ENCODE data around the gene C6orf47. TPM values are rescaled to one million over a fixed set of nuclear protein-coding genes. Genes with fewer than 3 reads are reported as not detected.

The C6orf47 gene
- total RNA-seq, 1 donor from 2014 or later, result 21.5 TPM

DNA sequence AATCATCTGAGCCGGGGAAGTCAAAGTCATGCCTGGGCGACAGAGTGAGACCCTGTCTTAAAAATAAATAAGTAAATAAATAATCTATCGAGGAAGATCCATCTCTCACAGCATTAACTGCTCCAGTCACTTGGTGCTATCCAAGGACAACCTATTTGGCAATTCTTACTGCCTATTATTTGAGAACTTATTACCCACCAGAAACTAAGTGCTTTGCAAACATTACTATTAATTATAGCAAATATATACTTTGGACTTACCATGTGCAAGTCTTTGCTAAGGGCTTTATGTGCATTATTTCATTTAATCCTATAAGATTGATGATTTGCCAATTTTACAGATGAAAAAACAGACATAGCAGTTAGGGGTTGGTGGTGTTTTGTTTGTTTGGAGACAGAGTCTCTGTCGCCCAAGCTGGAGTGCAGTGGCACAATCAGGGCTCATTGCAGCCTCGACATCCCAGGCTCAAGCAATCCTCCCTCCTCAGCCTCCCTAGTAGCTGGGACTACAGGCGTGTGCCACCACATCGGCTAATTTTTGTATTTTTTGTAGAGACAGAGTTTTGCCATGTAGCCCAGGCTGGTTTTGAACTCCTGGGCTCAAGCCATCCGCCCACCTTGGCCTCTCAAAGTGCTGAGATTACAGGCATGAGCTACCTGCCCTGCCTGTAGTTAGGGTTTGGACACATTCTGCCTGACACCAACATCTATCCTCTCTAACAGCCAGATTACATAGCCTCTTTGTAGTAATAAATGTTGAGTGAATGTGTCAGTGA is 5.8 kb downstream of the C6orf47 start:
- Mint-ChIP-seq H3K9me3 (ENCODE audit: unreplicated experiment) (no peaks in the 10 kb centered on the region), H3K36me3 (ENCODE audit: unreplicated experiment) (peaks cover 7% of the 10 kb centered on the region), H3K27ac (ENCODE audit: unreplicated experiment) (no peak overlapping the region), H3K4me3 (ENCODE audit: unreplicated experiment) (no peak overlapping the region), H3K27me3 (ENCODE audit: unreplicated experiment) (no peaks in the 10 kb centered on the region), H3K4me1 (ENCODE audit: unreplicated experiment) (peaks cover 45% of the 10 kb centered on the region)
- TF ChIP-seq, protein P1, sequence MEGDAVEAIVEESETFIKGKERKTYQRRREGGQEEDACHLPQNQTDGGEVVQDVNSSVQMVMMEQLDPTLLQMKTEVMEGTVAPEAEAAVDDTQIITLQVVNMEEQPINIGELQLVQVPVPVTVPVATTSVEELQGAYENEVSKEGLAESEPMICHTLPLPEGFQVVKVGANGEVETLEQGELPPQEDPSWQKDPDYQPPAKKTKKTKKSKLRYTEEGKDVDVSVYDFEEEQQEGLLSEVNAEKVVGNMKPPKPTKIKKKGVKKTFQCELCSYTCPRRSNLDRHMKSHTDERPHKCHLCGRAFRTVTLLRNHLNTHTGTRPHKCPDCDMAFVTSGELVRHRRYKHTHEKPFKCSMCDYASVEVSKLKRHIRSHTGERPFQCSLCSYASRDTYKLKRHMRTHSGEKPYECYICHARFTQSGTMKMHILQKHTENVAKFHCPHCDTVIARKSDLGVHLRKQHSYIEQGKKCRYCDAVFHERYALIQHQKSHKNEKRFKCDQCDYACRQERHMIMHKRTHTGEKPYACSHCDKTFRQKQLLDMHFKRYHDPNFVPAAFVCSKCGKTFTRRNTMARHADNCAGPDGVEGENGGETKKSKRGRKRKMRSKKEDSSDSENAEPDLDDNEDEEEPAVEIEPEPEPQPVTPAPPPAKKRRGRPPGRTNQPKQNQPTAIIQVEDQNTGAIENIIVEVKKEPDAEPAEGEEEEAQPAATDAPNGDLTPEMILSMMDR (IDR thresholded peaks at IDR 0.05), result no peak
- no peak for DNase-seq (ENCODE audit: extremely low spot score, unreplicated experiment)

DNA sequence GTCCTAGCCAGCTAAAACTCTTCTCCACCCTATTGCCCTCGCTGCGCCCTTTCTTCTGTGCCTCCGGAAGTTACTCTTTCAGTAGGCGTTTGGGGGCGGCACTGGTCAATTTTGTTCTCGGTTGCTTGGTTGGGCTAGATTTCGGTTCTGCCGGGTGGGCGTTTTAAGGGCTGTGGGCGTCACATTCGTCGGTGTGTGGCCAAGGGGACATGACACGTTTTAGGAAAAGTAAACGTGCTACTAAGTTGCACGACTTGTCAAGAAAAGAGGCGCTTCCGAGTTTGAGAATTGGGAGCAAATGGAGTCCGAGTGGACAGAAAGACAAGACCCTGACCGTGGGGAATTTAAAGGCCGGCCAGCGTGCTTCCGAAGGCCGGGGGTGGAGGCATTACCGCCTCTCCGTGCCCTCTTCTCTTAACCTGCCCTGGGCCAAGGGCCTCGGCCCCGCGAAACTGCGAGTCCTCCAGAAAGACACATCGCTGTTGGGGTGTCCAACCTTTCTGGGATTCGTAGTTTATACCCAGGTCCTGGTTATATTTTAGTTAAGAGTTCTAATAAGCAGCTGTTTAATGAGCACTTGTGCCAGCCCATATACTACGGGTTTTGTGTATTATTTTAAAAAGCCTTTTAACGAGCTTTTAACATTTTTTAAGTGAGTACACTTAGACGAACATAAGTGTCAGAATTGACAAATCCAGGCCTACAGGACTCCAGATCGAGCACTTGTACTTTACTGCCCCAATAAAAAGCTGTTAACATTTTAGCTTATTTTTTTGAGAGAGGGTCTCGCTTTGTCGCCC is 7.5 kb downstream of the C6orf47 start:
- Mint-ChIP-seq H3K9me3 (ENCODE audit: unreplicated experiment) (no peaks in the 10 kb centered on the region), H3K4me3 (ENCODE audit: unreplicated experiment) (peak overlapping the region; percentile 97), H3K4me1 (ENCODE audit: unreplicated experiment) (peaks cover 31% of the 10 kb centered on the region), H3K27ac (ENCODE audit: unreplicated experiment) (peak overlapping the region; percentile 100), H3K27me3 (ENCODE audit: unreplicated experiment) (no peaks in the 10 kb centered on the region), H3K36me3 (ENCODE audit: unreplicated experiment) (peaks cover 20% of the 10 kb centered on the region)
- DNase-seq (ENCODE audit: extremely low spot score, unreplicated experiment), result no peak
- TF ChIP-seq, protein P1 (IDR thresholded peaks at IDR 0.05), result no peak

DNA sequence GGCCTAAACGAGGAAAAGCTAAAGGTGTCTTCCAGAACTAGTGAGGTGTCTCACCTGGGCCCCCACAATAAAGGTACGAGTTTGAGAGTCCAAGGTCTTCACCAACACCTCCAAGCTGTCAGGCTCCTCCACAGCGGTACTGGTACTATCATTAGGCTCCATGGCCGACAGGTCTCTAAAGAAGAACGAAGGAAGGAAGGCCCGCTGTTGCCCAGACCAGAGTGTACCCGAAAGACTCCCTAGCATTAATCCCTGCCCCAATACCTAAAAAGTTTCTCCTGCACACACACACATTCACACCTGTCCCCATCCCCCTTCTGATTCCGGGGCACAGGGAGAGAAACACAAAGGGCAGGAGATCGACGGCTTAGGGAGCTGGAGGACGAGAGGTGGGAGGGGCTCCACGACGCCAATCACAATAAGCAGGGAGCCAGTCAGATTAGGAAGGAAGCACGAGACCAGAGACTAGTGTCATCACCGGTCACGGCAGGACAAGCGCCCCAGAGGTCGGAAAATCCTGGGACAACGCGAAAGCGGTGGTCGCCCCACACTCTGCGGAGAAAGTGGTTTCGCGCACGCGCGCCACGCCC is 8.9 kb downstream of the C6orf47 start:
- Mint-ChIP-seq H3K4me3 (ENCODE audit: unreplicated experiment) (peak overlapping the region; percentile 97), H3K36me3 (ENCODE audit: unreplicated experiment) (peaks cover 27% of the 10 kb centered on the region), H3K9me3 (ENCODE audit: unreplicated experiment) (no peaks in the 10 kb centered on the region), H3K4me1 (ENCODE audit: unreplicated experiment) (peaks cover 29% of the 10 kb centered on the region), H3K27ac (ENCODE audit: unreplicated experiment) (peak overlapping the region; percentile 100), H3K27me3 (ENCODE audit: unreplicated experiment) (no peaks in the 10 kb centered on the region)
- DNase-seq (ENCODE audit: extremely low spot score, unreplicated experiment), result no peak
- TF ChIP-seq, protein P1 (IDR thresholded peaks at IDR 0.05), result no peak

DNA sequence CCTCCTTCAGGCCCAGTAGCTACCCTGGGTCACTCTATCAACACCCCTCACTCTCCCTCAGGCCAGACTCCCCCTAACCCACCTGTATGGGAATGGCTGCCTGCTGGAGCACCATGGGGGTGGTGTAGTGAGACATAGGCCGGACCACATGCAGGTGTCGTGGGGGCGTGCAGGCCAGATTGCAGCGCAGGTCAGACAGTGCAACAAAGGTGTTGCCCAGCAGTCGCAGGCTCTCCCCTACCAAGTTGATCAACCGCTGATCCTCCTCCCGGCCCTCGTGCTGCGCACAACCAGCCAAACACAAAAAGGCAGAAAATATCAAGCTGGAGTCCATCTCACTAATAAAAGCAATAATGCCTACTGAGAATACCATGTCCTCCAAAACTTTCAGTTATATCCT is 15.3 kb downstream of the C6orf47 start:
- no peak overlapping the region for H3K27ac Mint-ChIP-seq (ENCODE audit: unreplicated experiment)

More for the DNA sequence above, 15.3 kb downstream of the C6orf47 start:
- no peak for DNase-seq (ENCODE audit: extremely low spot score, unreplicated experiment)
- Mint-ChIP-seq H3K4me3 (ENCODE audit: unreplicated experiment) (no peak overlapping the region), H3K27me3 (ENCODE audit: unreplicated experiment) (no peaks in the 10 kb centered on the region), H3K9me3 (ENCODE audit: unreplicated experiment) (no peaks in the 10 kb centered on the region), H3K4me1 (ENCODE audit: unreplicated experiment) (peaks cover 6% of the 10 kb centered on the region), H3K36me3 (ENCODE audit: unreplicated experiment) (peaks cover 46% of the 10 kb centered on the region)
- TF ChIP-seq, protein P1 (IDR thresholded peaks at IDR 0.05), result no peak

Data from osteocyte (in vitro differentiated cells).